ENCODE results near the gene ESRRG.

The ESRRG gene

GRCh38 chr1:216485042-216485441 is 238.2 kb downstream of the ESRRG start:
- TF ChIP-seq CTCF (IDR thresholded peaks at IDR 0.05; ENCODE audit: low read depth, low read length) = no peak
- H3K4me3 ChIP-seq (ENCODE audit: low read depth, low read length) = no peak overlapping the region

- no peak overlapping the region for H3K4me3 ChIP-seq (ENCODE audit: low read depth, low read length)
- no peak for TF ChIP-seq CTCF (IDR thresholded peaks at IDR 0.05; ENCODE audit: low read depth, low read length)
Observed at GRCh38 chr1:216483672-216484401, 239.4 kb downstream of the ESRRG start.

- TF ChIP-seq CTCF (IDR thresholded peaks at IDR 0.05; ENCODE audit: low read depth, low read length) = no peak
- no peak overlapping the region for H3K4me3 ChIP-seq (ENCODE audit: low read depth, low read length)
Observed at GRCh38 chr1:216482620-216483019, 240.6 kb downstream of the ESRRG start.

GRCh38 chr1:216478238-216478637 is 245.0 kb downstream of the ESRRG start:
- H3K4me3 ChIP-seq (ENCODE audit: low read depth, low read length) = no peak overlapping the region
- no peak for TF ChIP-seq CTCF (IDR thresholded peaks at IDR 0.05; ENCODE audit: low read depth, low read length)

GRCh38 chr1:216476341-216476740 is 246.9 kb downstream of the ESRRG start:
- TF ChIP-seq CTCF (IDR thresholded peaks at IDR 0.05; ENCODE audit: low read depth, low read length) = no peak

GRCh38 chr1:216475659-216476276 is 247.5 kb downstream of the ESRRG start:
- no peak overlapping the region for H3K4me3 ChIP-seq (ENCODE audit: low read depth, low read length)

More at GRCh38 chr1:216476341-216476740, 246.9 kb downstream of the ESRRG start:
- H3K4me3 ChIP-seq (ENCODE audit: low read depth, low read length) = no peak overlapping the region

More at GRCh38 chr1:216475659-216476276, 247.5 kb downstream of the ESRRG start:
- TF ChIP-seq CTCF (IDR thresholded peaks at IDR 0.05; ENCODE audit: low read depth, low read length) = no peak
